ENCODE data around the gene PHF5A. TPM values are rescaled to one million over a fixed set of nuclear protein-coding genes. Genes with fewer than 3 reads are reported as not detected.
A peak's percentile ranks its signal among the peaks of the same experiment; 100 is the strongest.

PHF5A gene
- total and polyA plus RNA-seq, 4 donors: 15.8 to 31.7 (median 23.2) TPM

DNA sequence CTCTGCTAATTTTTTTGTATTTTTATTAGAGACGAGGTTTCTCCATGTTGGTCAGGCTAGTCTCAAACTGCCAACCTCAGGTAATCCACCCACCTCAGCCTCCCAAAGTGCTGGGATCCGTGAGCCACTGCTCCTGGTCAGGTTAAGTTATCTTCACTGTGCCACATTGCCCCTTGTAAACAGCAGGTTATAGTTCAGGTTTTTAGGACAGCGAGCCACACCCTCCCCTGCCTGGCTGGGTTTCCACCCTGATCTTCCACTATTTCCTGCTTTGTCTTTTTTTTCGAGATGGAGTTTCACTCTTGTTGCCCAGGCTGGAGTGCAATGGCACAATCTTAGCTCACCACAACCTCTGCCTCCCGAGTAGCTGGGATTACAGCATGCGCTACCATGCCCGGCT, 16.5 kb upstream of the PHF5A start (continued):
- TF ChIP-seq, protein P1, sequence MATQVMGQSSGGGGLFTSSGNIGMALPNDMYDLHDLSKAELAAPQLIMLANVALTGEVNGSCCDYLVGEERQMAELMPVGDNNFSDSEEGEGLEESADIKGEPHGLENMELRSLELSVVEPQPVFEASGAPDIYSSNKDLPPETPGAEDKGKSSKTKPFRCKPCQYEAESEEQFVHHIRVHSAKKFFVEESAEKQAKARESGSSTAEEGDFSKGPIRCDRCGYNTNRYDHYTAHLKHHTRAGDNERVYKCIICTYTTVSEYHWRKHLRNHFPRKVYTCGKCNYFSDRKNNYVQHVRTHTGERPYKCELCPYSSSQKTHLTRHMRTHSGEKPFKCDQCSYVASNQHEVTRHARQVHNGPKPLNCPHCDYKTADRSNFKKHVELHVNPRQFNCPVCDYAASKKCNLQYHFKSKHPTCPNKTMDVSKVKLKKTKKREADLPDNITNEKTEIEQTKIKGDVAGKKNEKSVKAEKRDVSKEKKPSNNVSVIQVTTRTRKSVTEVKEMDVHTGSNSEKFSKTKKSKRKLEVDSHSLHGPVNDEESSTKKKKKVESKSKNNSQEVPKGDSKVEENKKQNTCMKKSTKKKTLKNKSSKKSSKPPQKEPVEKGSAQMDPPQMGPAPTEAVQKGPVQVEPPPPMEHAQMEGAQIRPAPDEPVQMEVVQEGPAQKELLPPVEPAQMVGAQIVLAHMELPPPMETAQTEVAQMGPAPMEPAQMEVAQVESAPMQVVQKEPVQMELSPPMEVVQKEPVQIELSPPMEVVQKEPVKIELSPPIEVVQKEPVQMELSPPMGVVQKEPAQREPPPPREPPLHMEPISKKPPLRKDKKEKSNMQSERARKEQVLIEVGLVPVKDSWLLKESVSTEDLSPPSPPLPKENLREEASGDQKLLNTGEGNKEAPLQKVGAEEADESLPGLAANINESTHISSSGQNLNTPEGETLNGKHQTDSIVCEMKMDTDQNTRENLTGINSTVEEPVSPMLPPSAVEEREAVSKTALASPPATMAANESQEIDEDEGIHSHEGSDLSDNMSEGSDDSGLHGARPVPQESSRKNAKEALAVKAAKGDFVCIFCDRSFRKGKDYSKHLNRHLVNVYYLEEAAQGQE (IDR thresholded peaks at IDR 0.05): no peak
- TF ChIP-seq GABPA (IDR thresholded peaks at IDR 0.05 in 1 of 2, conservative IDR thresholded peaks at IDR 0.05 in 1 of 2): no peak
- no peak for TF ChIP-seq HNF4G (IDR thresholded peaks at IDR 0.05)

DNA sequence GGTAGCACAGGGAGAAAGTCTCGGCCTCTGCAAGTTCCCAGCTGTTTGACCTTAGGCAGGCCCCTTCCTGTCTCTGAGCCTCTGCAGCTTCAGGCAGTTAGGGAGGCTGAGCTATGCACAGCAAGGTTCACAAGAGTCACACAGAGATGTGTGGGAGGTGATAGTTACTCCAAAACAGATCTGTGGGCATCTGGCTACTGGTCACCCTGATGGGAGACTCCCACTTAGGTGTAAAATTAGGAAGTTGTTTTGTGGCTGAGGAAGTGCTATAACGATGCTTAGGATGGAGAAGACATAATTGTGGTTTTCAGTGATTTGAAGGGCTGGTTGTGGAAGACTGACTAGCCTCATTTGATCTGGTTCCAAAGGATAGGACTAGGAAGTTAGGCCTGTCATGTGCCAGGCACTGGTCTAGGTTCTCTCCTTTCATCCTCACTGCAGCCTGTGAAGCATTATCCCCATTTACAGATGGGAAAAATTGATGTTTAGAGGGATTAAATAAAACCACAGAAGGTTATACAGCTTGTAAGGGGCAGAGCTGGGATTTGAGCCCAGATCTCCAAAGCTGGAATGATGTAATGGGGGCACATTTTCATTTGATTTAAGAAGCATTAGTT, 13.9 kb upstream of the PHF5A start:
- WGBS: 61% methylated on average over 2 of the region's 2 CpGs
- H3K27ac ChIP-seq (ENCODE audit: low read depth in 1 of 2, low read length in 2 of 2): peak overlapping the region; percentile 6 to 10
- no peak for DNase-seq (ENCODE audit: low spot score)
- TF ChIP-seq, protein P1 (IDR thresholded peaks at IDR 0.05): no peak
- TF ChIP-seq GABPA (IDR thresholded peaks at IDR 0.05 in 1 of 2, conservative IDR thresholded peaks at IDR 0.05 in 1 of 2) (no peak), SP1 (IDR thresholded peaks at IDR 0.05) (no peak)
- TF ChIP-seq, protein P2, sequence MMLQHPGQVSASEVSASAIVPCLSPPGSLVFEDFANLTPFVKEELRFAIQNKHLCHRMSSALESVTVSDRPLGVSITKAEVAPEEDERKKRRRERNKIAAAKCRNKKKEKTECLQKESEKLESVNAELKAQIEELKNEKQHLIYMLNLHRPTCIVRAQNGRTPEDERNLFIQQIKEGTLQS (IDR thresholded peaks at IDR 0.05): no peak
- H3K4me3 ChIP-seq (ENCODE audit: low read depth in 1 of 3, low read length in 3 of 3): no peak overlapping the region
- H3K27me3 ChIP-seq (ENCODE audit: control insufficient read depth in 4 of 4, insufficient read depth in 4 of 4, low read length in 3 of 4): no peaks in the 10 kb centered on the region
- H3K9me3 ChIP-seq (ENCODE audit: control insufficient read depth in 4 of 4, low read length in 3 of 4): no peaks in the 10 kb centered on the region
- peaks cover 0 to under 1% (median 0%) of the 10 kb centered on the region in 4 donors for H3K36me3 ChIP-seq (ENCODE audit: control insufficient read depth in 4 of 4, insufficient read depth in 3 of 4, low read depth in 1 of 4, low read length in 3 of 4)
- H3K9ac ChIP-seq (ENCODE audit: low read depth in 1 of 2, low read length in 2 of 2): no peak overlapping the region
- H3K4me1 ChIP-seq (ENCODE audit: control insufficient read depth in 4 of 4, insufficient read depth in 4 of 4, low read length in 3 of 4): peaks cover 5 to 34% (median 30%) of the 10 kb centered on the region in 4 donors

GRCh38 chr22:41481925-41482318, 13.4 kb upstream of the PHF5A start:
- 60% methylated on average over 5 of the region's 5 CpGs for WGBS
- Histone ChIP-seq H3K4me3 (ENCODE audit: low read depth in 1 of 3, low read length in 3 of 3) (no peak overlapping the region), H3K9ac (ENCODE audit: low read depth in 1 of 2, low read length in 2 of 2) (no peak overlapping the region), H3K27me3 (ENCODE audit: control insufficient read depth in 4 of 4, insufficient read depth in 4 of 4, low read length in 3 of 4) (no peaks in the 10 kb centered on the region), H3K9me3 (ENCODE audit: control insufficient read depth in 4 of 4, low read length in 3 of 4) (no peaks in the 10 kb centered on the region), H3K27ac (ENCODE audit: low read depth in 1 of 2, low read length in 2 of 2) (peak overlapping the region in 1 of 2 donors; percentile 10), H3K36me3 (ENCODE audit: control insufficient read depth in 4 of 4, insufficient read depth in 3 of 4, low read depth in 1 of 4, low read length in 3 of 4) (peaks cover 0 to 2% (median 0%) of the 10 kb centered on the region in 4 donors), H3K4me1 (ENCODE audit: control insufficient read depth in 4 of 4, insufficient read depth in 4 of 4, low read length in 3 of 4) (peaks cover 5 to 34% (median 30%) of the 10 kb centered on the region in 4 donors)
- DNase-seq (ENCODE audit: low spot score): no peak
- TF ChIP-seq, protein P3, sequence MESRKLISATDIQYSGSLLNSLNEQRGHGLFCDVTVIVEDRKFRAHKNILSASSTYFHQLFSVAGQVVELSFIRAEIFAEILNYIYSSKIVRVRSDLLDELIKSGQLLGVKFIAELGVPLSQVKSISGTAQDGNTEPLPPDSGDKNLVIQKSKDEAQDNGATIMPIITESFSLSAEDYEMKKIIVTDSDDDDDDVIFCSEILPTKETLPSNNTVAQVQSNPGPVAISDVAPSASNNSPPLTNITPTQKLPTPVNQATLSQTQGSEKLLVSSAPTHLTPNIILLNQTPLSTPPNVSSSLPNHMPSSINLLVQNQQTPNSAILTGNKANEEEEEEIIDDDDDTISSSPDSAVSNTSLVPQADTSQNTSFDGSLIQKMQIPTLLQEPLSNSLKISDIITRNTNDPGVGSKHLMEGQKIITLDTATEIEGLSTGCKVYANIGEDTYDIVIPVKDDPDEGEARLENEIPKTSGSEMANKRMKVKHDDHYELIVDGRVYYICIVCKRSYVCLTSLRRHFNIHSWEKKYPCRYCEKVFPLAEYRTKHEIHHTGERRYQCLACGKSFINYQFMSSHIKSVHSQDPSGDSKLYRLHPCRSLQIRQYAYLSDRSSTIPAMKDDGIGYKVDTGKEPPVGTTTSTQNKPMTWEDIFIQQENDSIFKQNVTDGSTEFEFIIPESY (IDR thresholded peaks at IDR 0.05): no peak
- TF ChIP-seq FOXA2 (IDR thresholded peaks at IDR 0.05): no peak
- TF ChIP-seq JUND (IDR thresholded peaks at IDR 0.05): no peak
- TF ChIP-seq, protein P1 (IDR thresholded peaks at IDR 0.05): no peak
- no peak for TF ChIP-seq FOXA1 (IDR thresholded peaks at IDR 0.05)
- no peak for TF ChIP-seq EGR1 (IDR thresholded peaks at IDR 0.05; ENCODE audit: low read depth in 2 of 2)
- no peak for TF ChIP-seq RAD21 (IDR thresholded peaks at IDR 0.05)
- TF ChIP-seq NR2F2 (IDR thresholded peaks at IDR 0.05): no peak
- no peak for TF ChIP-seq HNF4A (conservative IDR thresholded peaks at IDR 0.05)
- TF ChIP-seq, protein P2 (IDR thresholded peaks at IDR 0.05): no peak
- TF ChIP-seq, protein P4, sequence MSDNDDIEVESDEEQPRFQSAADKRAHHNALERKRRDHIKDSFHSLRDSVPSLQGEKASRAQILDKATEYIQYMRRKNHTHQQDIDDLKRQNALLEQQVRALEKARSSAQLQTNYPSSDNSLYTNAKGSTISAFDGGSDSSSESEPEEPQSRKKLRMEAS (IDR thresholded peaks at IDR 0.05): no peak
- TF ChIP-seq YY1 (IDR thresholded peaks at IDR 0.05): no peak
- TF ChIP-seq GABPA (IDR thresholded peaks at IDR 0.05 in 1 of 2, conservative IDR thresholded peaks at IDR 0.05 in 1 of 2): no peak

Measured in liver (tissue), 9 donors.